HG03196 (cell line): ENCODE results near the gene KAT5.
"Not testable (repeated sequence)": the region's sequence is repeated elsewhere in the genome, so short reads cannot be mapped to it uniquely, and the experiment has no call there.

ENCODE experiments used
- ATAC-seq: cut with Tn5 transposase; IDR thresholded peaks from one replicate; pipeline ENCODE4 v1.9.1; 2021; ENCODE audit not compliant: unreplicated experiment

KAT5 gene

GRCh38 chr11:65708451-65708850 is 3.6 kb upstream of the KAT5 start:
- no peak for ATAC-seq

- ATAC-seq = no peak
Measured at GRCh38 chr11:65709661-65710060, 2.4 kb upstream of the KAT5 start.

GRCh38 chr11:65710421-65710820 is 1.6 kb upstream of the KAT5 start:
- no peak for ATAC-seq

- ATAC-seq = no peak
Measured at GRCh38 chr11:65712633-65713076, 603 bp downstream of the KAT5 start.

GRCh38 chr11:65713212-65713969 is 1.3 kb downstream of the KAT5 start:
- ATAC-seq = no peak

- ATAC-seq = no peak
Measured at GRCh38 chr11:65714433-65714832, 2.4 kb downstream of the KAT5 start.

GRCh38 chr11:65716302-65716701 is 4.2 kb downstream of the KAT5 start:
- no peak for ATAC-seq

GRCh38 chr11:65716774-65717405 is 4.8 kb downstream of the KAT5 start:
- no peak for ATAC-seq

GRCh38 chr11:65717906-65718305 is 5.9 kb downstream of the KAT5 start:
- no peak for ATAC-seq

- ATAC-seq = no peak
Measured at GRCh38 chr11:65718531-65718930, 6.5 kb downstream of the KAT5 start.

- no peak for ATAC-seq
Measured at GRCh38 chr11:65718964-65719492, 7.0 kb downstream of the KAT5 start.

GRCh38 chr11:65719871-65720210 is 7.8 kb downstream of the KAT5 start:
- peak; percentile 9 for ATAC-seq

- ATAC-seq = peak; percentile 65
Measured at GRCh38 chr11:65720211-65720934, 8.3 kb downstream of the KAT5 start, which contains the start of gene RNASEH2C. TSS of gene RNASEH2C (minus strand) at chr11:65720798. CDS start at chr11:65720758, 40 bp downstream.

GRCh38 chr11:65722261-65722660 is 10.2 kb downstream of the KAT5 start:
- no peak for ATAC-seq

- ATAC-seq = no peak
Measured at GRCh38 chr11:65726660-65727059, 14.6 kb downstream of the KAT5 start.

- ATAC-seq = no peak
Measured at GRCh38 chr11:65727865-65728264, 15.8 kb downstream of the KAT5 start.

- ATAC-seq = no peak
Measured at GRCh38 chr11:65730461-65730860, 18.4 kb downstream of the KAT5 start.

- ATAC-seq = not testable (repeated sequence)
Measured at GRCh38 chr11:65735111-65735510, 23.1 kb downstream of the KAT5 start.

GRCh38 chr11:65736810-65737209 is 24.8 kb downstream of the KAT5 start:
- ATAC-seq = no peak

GRCh38 chr11:65739022-65739421 is 27.0 kb downstream of the KAT5 start:
- ATAC-seq = no peak

GRCh38 chr11:65741185-65741584 is 29.1 kb downstream of the KAT5 start:
- no peak for ATAC-seq

- no peak for ATAC-seq
Measured at GRCh38 chr11:65742353-65742752, 30.3 kb downstream of the KAT5 start.
